Right renal pelvis (tissue), 4 donors: ENCODE results near the gene RNF41. TPM values are rescaled to one million over a fixed set of nuclear protein-coding genes. Genes with fewer than 3 reads are reported as not detected.
"Not testable (repeated sequence)": the region's sequence is repeated elsewhere in the genome, so short reads cannot be mapped to it uniquely, and the experiment has no call there.

Experiments
- DNase-seq, 4 donors: peaks; one replicate each; pipeline ENCODE4 v3.0.0-alpha.2; 2013; ENCODE audit warnings: low read depth in 4 of 4, low spot score in 3 of 4, missing footprints in 1 of 4
- polyA plus RNA-seq, 4 donors: library from polyadenylated mRNA; unstranded; fragments of 120-200 nt; gene quantifications; one replicate each; pipeline ENCODE4 v1.2.1, GENCODE V29; 2013; ENCODE audit not compliant: insufficient read length in 4 of 4

The RNF41 gene
- polyA plus RNA-seq, result 10 to 100 TPM; 43.5 to 45.8 (median 44.0) TPM

GRCh38 chr12:56221757-56222530 is at the start of gene RNF41:
TSS of gene RNF41 (minus strand) at chr12:56221922. CDS start at chr12:56214047, 7,875 bp downstream.
- peak; percentile 96 for DNase-seq

GRCh38 chr12:56271031-56271430 is 49.3 kb upstream of the RNF41 start:
- DNase-seq, result no peak

GRCh38 chr12:56267443-56268071 is 45.8 kb upstream of the RNF41 start:
- no peak for DNase-seq

GRCh38 chr12:56266693-56267442 is 45.1 kb upstream of the RNF41 start, which contains the start of gene COQ10A:
TSS of gene COQ10A (plus strand) at chr12:56266942. CDS start at chr12:56267119, 177 bp downstream.
- peak; percentile 80 to 85 (median 83) for DNase-seq

- not testable (repeated sequence) for DNase-seq
These were observed 44.5 kb upstream of the RNF41 start for GRCh38 chr12:56266068-56266692.

GRCh38 chr12:56262955-56263354 is 41.2 kb upstream of the RNF41 start:
- not testable (repeated sequence) for DNase-seq

GRCh38 chr12:56261503-56262232 is 39.9 kb upstream of the RNF41 start:
- DNase-seq, result no peak

- DNase-seq, result no peak
These were observed 39.2 kb upstream of the RNF41 start for GRCh38 chr12:56260921-56261320.

- DNase-seq, result no peak
These were observed 38.7 kb upstream of the RNF41 start for GRCh38 chr12:56260380-56260779.

- DNase-seq, result no peak
These were observed 37.1 kb upstream of the RNF41 start for GRCh38 chr12:56258820-56259183.

- peak in 3 of 4 donors; percentile 62 to 77 (median 73) for DNase-seq
These were observed 36.5 kb upstream of the RNF41 start, which contains the start of gene ANKRD52 for GRCh38 chr12:56258068-56258819. TSS of gene ANKRD52 (minus strand) at chr12:56258384. CDS start at chr12:56258269, 115 bp downstream.

- peak in 1 of 4 donors; percentile 20 for DNase-seq
These were observed 35.9 kb upstream of the RNF41 start for GRCh38 chr12:56257491-56258067.

- DNase-seq, result no peak
These were observed 35.3 kb upstream of the RNF41 start for GRCh38 chr12:56257071-56257470.

GRCh38 chr12:56256326-56256960 is 34.7 kb upstream of the RNF41 start:
- DNase-seq, result no peak

GRCh38 chr12:56255671-56256070 is 33.9 kb upstream of the RNF41 start:
- DNase-seq, result no peak

- no peak for DNase-seq
These were observed 31.4 kb upstream of the RNF41 start for GRCh38 chr12:56253091-56253490.

- no peak for DNase-seq
These were observed 30.9 kb upstream of the RNF41 start for GRCh38 chr12:56252649-56253048.

- no peak for DNase-seq
These were observed 27.0 kb upstream of the RNF41 start for GRCh38 chr12:56248711-56249110.
